NCI-H1694 (cell line): Measurements from ENCODE around the gene SHISA3.
A peak's percentile ranks its signal among the peaks of the same experiment; 100 is the strongest.
"Not testable (repeated sequence)": the region's sequence is repeated elsewhere in the genome, so short reads cannot be mapped to it uniquely, and the experiment has no call there.

Source experiments
- DNase-seq: peaks from one replicate; lab custom pipeline; 2025; lab: John Stamatoyannopoulos, UW

The SHISA3 gene

GRCh38 chr4:42396752-42397634 lies at the start of gene SHISA3:
Gene SHISA3, plus strand, starts transcription at chr4:42397488. Its CDS starts 569 bp downstream, at chr4:42398057.
- no peak for DNase-seq

GRCh38 chr4:42348247-42348646 lies 49.0 kb upstream of the SHISA3 start:
- DNase-seq = no peak

DNA sequence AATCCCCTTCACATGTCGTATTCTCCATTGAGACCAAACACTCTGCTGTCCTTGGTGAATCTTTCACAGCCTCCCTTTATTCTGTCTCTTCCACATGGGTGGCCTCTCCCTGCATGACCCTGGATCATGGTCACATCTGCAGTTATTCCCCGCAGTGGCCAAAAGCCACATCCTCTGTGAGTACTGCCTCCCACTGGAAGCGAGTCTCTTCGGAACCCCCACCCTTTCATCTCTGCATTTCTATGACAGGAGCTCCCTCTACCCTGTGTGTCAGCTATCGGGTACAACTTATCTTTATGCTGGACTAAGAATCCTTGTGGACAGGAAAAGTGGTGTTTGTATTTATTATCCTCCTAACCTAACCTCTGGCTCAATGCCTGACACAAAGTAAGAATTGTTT lies 48.6 kb upstream of the SHISA3 start:
- DNase-seq = no peak

DNA sequence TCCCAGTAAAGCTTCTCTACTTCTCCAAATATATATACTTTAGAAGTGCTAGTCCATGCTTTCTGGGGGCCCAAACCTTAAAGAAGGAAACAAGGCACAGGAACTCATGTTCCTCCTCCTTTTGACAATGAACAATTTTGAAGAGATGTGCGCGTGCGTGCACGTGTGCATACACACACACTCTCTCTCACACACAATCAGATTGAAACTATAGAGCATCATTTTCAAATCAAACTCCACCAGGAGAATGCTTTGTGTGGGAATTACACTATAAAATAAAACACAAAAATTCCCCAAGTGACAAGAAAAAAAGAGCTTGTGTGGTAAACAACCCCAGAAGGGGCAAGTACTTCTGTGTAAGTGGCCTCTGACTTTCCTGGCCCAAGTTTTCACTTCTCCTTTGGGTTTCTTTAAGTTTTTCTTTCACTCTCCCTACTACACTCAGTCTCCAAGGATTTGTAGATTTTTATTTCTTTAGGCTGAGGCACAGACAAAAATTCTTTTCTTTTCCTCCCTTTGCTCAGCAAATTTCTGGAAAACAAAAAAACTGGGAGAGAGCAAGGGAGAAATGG lies 46.6 kb upstream of the SHISA3 start:
- DNase-seq = no peak

DNA sequence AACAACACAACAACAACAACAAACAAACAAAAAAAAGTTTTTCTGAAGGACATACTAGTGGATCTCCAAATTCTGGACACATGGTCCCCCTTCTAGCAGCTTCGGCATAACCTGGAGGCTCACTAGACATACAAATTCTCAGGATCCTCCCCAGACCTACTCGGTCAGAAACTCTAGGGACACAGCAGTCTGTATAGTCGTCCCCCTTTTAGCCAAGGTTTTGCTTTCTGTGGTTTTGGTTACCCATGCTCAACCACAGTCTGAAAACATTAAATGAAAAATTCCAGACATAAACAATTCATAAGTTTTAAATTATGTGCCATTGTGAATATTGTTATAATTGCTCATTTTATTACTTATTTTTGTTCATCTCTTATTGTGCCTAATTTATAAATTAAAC lies 45.2 kb upstream of the SHISA3 start:
- no peak for DNase-seq

GRCh38 chr4:42357325-42357724 lies 40.0 kb upstream of the SHISA3 start:
- no peak for DNase-seq

DNA sequence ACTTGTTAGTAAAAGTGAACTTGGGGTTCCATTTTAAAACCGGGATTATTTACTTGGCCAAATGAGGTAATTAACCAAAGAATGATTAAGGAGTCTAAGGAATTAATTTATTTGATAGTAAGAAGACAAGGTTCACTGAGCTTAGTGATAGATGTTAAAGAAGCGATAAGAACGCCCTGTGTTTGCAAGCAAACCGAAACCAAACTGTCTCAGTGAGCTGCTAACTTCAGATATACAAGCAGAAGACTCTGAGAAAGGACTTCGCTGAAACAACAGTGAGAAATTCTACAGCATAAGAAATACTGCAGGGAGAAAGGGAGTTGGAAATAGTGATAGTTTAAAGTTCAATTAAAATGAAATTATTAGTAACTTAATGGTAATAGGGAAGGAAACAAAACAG lies 37.6 kb upstream of the SHISA3 start:
- DNase-seq = no peak

GRCh38 chr4:42360256-42360669 lies 37.0 kb upstream of the SHISA3 start:
- no peak for DNase-seq

DNA sequence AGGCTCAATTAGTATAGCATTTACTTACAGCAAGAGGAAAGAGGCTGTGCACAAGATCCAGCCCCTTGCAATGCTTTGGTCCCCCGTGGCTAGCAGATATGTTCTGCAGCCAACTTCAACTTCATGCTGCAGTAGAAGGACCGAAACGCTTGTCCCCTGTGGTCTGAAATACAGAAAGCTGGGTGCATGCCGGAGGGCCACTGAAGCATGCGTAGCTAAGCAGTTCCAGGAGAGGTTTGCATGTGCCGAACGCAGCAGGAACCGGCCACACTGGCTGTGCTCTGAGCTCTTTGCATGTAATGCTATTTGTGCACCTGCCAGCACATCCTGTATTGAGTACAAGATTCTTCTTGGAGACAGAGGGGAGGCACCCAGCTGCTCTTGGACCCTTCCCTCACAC lies 35.8 kb upstream of the SHISA3 start:
- DNase-seq = no peak

DNA sequence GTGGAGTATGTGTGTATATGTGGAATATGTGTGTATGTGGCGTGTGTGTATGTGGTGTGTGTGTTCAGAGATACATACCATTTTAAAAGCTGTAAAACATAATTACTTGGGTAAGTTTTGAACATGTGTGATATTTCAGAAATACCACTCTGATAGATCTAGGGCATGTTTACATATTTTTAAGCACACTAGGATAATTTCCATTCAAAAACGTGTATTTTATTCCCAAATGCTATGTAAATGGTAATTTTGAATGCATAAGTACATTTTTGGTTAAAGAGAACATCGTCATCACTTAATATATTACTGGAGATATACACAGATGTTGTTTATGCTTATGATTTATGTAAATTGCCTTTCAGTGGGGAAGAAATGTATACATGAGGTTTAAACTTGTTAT lies 34.7 kb upstream of the SHISA3 start:
- DNase-seq = no peak

- DNase-seq = no peak
Measured at GRCh38 chr4:42363614-42364013, 33.7 kb upstream of the SHISA3 start.

- DNase-seq = no peak
Measured at GRCh38 chr4:42364266-42365053, 32.8 kb upstream of the SHISA3 start.

DNA sequence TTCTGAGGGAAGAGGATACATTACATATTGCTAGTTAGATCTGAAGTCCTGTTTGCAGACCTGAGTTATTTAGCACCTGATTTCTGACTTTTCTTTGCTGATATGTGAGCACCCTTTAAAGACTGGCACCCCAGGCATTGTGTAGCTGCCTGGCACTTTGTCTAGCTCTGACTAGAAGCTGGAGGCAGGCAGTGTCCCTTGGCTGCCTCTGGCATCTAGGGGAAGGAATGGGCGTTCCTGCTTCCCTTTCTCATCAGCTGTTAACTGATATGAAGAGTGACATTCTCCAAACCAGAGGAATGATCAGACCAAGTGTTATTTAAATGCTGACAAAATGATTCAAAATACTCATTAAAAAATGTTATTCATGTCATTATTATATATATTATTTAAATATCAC lies 30.3 kb upstream of the SHISA3 start:
- no peak for DNase-seq

DNA sequence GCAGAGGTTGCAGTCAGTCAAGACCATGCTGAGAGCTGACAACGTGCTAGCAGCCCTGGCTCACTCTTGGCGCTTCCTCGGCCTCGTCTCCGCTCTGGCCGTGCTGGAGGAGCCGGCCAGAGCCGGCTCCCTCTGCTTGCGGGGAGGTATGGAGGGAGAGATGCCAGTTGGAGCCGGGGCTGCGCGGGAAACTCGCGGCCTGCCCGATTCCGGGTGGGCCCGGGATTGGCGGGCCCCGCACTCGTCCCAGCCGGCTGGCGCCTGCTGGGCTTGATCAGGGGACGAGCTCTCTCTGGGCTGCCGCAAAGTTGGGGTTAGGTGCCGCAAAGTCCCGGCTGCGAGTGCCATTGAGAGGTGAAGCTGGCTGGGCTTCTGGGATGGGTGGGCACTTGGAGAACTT lies 27.8 kb upstream of the SHISA3 start:
- DNase-seq = no peak

DNA sequence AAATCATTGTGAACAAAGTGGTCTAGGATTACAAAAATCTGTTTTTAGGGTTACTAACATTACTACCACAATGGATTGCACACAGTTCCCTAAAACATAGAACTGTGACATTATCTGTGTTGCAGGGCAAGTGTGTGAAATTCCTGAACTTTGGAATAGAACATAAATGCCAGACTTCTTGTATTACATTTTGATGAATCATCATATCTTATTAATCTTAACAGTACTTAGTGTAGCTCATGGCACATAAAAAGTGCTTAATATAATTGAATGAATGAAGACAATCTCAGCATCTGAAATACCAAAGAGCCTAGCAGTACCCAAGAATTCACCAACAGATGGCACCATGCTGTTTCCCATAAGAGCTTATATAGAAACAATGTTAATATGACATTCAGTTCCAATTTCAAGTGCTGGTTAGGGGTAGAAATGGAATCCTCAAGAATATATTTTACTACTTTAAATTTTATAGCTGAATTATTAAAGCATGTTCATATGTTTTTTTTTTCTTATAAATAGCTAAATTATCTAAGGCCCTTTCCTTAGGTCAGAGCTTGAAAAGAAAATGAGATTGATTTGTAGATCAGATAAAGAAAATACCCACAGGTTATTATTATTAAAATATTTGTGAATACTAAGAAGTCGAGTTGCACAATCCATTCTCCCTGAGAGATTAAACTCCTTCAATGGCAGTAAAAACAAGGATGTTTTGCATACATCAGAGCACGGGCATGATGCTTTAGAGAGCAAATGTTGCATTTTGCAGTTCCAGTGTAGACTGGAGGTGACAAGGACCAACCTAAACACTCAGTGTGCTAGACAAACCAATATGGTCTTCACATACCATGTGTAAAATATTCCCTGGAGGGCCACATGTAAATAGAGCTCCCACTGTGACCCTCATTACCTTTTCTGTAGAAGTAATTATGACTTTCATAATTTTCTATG lies 25.7 kb upstream of the SHISA3 start:
- peak; percentile 20 for DNase-seq

DNA sequence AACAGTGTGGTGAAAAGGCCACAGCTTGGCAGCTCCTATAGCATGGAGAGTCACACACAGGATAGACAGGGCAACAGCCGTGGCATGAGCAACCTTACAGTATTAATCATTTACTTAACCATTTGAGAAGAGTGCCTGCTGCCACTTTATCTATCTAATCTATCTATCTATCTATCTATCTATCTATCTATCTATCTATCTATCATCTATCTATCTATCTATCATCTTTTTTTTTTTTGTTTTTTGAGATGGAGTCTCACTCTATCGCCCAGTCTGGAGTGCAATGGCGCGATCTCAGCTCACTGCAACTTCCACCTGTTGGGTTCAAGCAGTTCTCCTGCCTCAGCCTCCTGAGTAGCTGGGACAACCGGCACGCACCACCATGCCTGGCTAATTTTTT lies 25.0 kb upstream of the SHISA3 start:
- DNase-seq = not testable (repeated sequence)

GRCh38 chr4:42377497-42377896 lies 19.8 kb upstream of the SHISA3 start:
- DNase-seq = no peak

- DNase-seq = no peak
Measured at GRCh38 chr4:42381666-42382065, 15.6 kb upstream of the SHISA3 start.

- no peak for DNase-seq
Measured at GRCh38 chr4:42385516-42385915, 11.8 kb upstream of the SHISA3 start.

DNA sequence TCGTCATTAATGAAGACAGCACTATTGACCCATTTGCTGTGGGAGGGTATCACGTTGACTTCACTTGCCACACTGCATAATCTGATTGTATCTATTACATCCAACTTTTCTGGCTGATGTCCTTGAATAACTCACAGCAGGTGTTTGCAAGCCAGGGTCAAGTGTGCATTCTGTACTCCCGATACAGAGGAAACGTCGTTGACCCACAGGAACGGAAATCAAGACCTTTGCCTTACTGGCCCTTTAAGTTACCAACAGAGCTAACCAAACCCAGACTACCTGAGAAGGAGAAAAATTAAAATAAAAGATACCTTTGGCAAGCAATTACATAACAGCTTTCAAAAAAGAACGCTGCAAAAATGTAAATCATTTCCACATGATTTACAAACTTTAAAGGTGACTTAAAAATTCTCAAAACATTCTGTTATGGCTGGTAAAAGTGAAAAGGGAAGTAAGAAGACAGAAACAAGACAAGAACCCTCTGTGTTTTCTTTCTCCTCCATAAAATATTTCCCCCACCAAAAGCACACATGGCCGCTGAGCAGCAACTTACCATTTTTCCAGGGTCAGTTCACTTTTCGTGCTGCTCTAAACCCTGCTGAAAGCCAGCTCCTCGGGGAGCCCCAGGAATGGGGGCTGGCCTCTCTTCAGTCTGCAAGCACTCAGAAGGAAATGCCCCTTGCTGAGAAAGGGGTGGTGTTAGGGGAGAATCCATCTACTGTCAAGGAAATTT lies 6.5 kb upstream of the SHISA3 start:
- no peak for DNase-seq

- DNase-seq = no peak
Measured at GRCh38 chr4:42391355-42391664, 6.0 kb upstream of the SHISA3 start.
